ENCODE results near the gene RIMS1. TPM values are rescaled to one million over a fixed set of nuclear protein-coding genes. Genes with fewer than 3 reads are reported as not detected.
A peak's percentile ranks its signal among the peaks of the same experiment; 100 is the strongest.

The RIMS1 gene
- total and polyA plus RNA-seq, 4 donors = 0.14 to 5.7 (median 1.6) TPM

DNA sequence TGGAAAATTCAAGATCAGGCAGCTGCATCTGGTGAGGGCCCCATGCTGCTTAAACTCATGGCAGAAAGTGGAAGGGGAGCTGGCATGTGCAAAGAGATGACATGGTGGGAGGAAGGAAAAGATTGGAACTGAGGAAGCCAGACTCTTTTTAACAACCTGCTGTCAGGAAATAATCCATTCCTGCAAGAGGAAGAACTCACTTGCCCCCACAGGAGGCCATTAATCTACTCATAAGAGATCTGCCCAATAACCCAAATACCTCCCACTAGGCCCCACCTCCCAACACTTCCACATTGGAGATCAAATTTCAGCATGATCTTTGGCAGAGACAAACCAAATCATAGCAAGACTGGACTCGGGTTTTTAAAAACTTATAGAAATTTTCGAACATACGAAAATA lies 535.0 kb downstream of the RIMS1 start:
- H3K4me3 ChIP-seq = no peak overlapping the region
- no peaks in the 10 kb centered on the region for H3K27me3 ChIP-seq (ENCODE audit: control insufficient read depth in 3 of 3, insufficient read depth in 3 of 3, low read length in 2 of 3)
- no peaks in the 10 kb centered on the region for H3K4me1 ChIP-seq (ENCODE audit: control insufficient read depth in 5 of 5, insufficient read depth in 5 of 5, low read length in 5 of 5)
- DNase-seq (no peak), ATAC-seq (ENCODE audit: insufficient read depth, low FRiP score) (no peak)
- no peak overlapping the region for H3K9ac ChIP-seq (ENCODE audit: insufficient read depth in 1 of 2, low read length in 2 of 2)
- H3K27ac ChIP-seq (ENCODE audit: low read depth in 1 of 2, low read length in 1 of 2) = no peak overlapping the region
- 86 to 94% methylated on average over 3 of the region's 3 CpGs for WGBS, 2 donors
- H3K36me3 ChIP-seq (ENCODE audit: control insufficient read depth in 4 of 4, insufficient read depth in 4 of 4, low read length in 4 of 4) = no peaks in the 10 kb centered on the region
- TF ChIP-seq, protein P1, sequence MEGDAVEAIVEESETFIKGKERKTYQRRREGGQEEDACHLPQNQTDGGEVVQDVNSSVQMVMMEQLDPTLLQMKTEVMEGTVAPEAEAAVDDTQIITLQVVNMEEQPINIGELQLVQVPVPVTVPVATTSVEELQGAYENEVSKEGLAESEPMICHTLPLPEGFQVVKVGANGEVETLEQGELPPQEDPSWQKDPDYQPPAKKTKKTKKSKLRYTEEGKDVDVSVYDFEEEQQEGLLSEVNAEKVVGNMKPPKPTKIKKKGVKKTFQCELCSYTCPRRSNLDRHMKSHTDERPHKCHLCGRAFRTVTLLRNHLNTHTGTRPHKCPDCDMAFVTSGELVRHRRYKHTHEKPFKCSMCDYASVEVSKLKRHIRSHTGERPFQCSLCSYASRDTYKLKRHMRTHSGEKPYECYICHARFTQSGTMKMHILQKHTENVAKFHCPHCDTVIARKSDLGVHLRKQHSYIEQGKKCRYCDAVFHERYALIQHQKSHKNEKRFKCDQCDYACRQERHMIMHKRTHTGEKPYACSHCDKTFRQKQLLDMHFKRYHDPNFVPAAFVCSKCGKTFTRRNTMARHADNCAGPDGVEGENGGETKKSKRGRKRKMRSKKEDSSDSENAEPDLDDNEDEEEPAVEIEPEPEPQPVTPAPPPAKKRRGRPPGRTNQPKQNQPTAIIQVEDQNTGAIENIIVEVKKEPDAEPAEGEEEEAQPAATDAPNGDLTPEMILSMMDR (IDR thresholded peaks at IDR 0.05; ENCODE audit: control extremely low read depth, extremely low read depth) = no peak
- no peaks in the 10 kb centered on the region for H3K9me3 ChIP-seq (ENCODE audit: control insufficient read depth in 4 of 4, insufficient read depth in 3 of 4, low read length in 3 of 4)

DNA sequence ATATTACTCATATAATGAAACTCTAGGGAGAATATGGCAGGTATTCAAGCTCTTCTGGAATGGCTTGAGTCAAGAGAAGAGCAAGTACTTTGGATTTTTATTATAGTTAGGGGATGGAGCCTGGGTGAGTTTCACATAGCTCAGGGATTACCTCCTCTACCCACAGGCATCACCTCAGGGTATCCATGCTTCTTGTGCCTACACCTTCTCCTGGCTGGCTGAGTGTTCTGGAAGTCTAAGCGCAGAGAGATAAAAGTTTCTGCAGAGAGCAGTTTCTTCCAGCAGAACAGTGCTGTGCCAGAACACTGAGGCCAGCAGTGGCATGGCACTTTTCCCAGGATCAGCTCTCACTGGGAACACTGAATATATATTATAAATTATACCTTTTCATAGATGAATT lies 535.8 kb downstream of the RIMS1 start:
- Histone ChIP-seq H3K36me3 (ENCODE audit: control insufficient read depth in 4 of 4, insufficient read depth in 4 of 4, low read length in 4 of 4) (no peaks in the 10 kb centered on the region), H3K27ac (ENCODE audit: low read depth in 1 of 2, low read length in 1 of 2) (no peak overlapping the region), H3K4me3 (no peak overlapping the region), H3K4me1 (ENCODE audit: control insufficient read depth in 5 of 5, insufficient read depth in 5 of 5, low read length in 5 of 5) (no peaks in the 10 kb centered on the region), H3K27me3 (ENCODE audit: control insufficient read depth in 3 of 3, insufficient read depth in 3 of 3, low read length in 2 of 3) (no peaks in the 10 kb centered on the region), H3K9ac (ENCODE audit: insufficient read depth in 1 of 2, low read length in 2 of 2) (no peak overlapping the region), H3K9me3 (ENCODE audit: control insufficient read depth in 4 of 4, insufficient read depth in 3 of 4, low read length in 3 of 4) (no peaks in the 10 kb centered on the region)
- TF ChIP-seq, protein P1 (IDR thresholded peaks at IDR 0.05; ENCODE audit: control extremely low read depth, extremely low read depth) = no peak
- 90 to 100% methylated on average over 1 of the region's 1 CpG for WGBS, 2 donors
- ATAC-seq (ENCODE audit: insufficient read depth, low FRiP score) = no peak
- no peak for DNase-seq

DNA sequence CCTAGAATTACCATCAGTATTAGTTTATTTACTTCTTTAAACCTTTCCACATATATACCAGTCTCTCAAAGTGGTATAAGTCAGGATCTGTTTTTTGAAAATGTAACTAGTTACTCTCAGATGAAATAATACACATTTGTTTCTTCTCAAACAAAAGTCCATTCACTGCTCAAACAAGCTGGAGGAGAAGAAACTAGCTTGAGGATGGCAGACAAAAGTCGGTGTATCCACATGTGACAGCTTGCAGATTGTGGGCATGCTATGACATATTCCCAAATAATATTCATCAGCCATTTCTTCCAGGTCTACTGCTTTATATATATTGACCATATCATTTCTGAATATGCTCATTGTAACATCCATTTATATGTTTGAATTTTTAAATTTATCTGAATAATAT lies 538.1 kb downstream of the RIMS1 start:
- WGBS, 2 donors = 69 to 93% methylated on average over 1 of the region's 1 CpG
- H3K9ac ChIP-seq (ENCODE audit: insufficient read depth in 1 of 2, low read length in 2 of 2) = no peak overlapping the region
- TF ChIP-seq, protein P1 (IDR thresholded peaks at IDR 0.05; ENCODE audit: control extremely low read depth, extremely low read depth) = no peak
- no peak overlapping the region for H3K4me3 ChIP-seq
- H3K9me3 ChIP-seq (ENCODE audit: control insufficient read depth in 4 of 4, insufficient read depth in 3 of 4, low read length in 3 of 4) = no peaks in the 10 kb centered on the region
- no peaks in the 10 kb centered on the region for H3K36me3 ChIP-seq (ENCODE audit: control insufficient read depth in 4 of 4, insufficient read depth in 4 of 4, low read length in 4 of 4)
- DNase-seq (no peak), ATAC-seq (ENCODE audit: insufficient read depth, low FRiP score) (no peak)
- H3K27me3 ChIP-seq (ENCODE audit: control insufficient read depth in 3 of 3, insufficient read depth in 3 of 3, low read length in 2 of 3) = no peaks in the 10 kb centered on the region
- H3K4me1 ChIP-seq (ENCODE audit: control insufficient read depth in 5 of 5, insufficient read depth in 5 of 5, low read length in 5 of 5) = no peaks in the 10 kb centered on the region
- no peak overlapping the region for H3K27ac ChIP-seq (ENCODE audit: low read depth in 1 of 2, low read length in 1 of 2)

DNA sequence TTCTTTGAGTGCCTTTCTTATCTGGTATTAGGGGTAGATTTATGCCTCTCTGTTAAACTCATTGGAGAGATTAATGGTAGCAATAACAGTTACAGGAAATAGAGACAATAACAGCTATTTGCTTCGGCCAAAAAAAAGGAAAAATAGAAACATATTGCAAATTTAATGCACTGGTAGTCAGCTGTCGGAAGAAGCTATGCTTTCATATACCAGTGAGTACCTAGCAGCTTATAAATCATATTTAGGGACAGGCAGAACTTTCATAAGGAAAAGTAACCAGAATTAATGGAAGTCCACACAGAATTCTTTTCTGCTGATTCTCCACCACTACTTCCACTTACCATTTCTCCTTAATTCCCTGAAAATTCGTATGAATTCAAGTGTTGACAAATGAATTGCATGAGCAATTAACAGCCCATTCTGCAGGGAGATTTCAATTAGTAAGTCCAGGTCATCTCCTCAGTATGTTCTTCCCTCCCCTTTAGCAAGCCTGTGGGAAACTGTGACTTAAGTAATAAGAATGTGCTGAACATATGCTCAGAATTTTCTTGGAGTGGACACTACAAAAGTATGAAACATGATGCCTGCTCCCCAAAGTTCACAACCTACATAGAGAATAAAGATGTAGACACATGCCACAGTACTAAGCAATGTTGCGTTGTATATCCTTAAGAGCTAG lies 538.8 kb downstream of the RIMS1 start:
- Histone ChIP-seq H3K36me3 (ENCODE audit: control insufficient read depth in 4 of 4, insufficient read depth in 4 of 4, low read length in 4 of 4) (no peaks in the 10 kb centered on the region), H3K9ac (ENCODE audit: insufficient read depth in 1 of 2, low read length in 2 of 2) (no peak overlapping the region), H3K4me3 (no peak overlapping the region), H3K27ac (ENCODE audit: low read depth in 1 of 2, low read length in 1 of 2) (no peak overlapping the region), H3K9me3 (ENCODE audit: control insufficient read depth in 4 of 4, insufficient read depth in 3 of 4, low read length in 3 of 4) (no peaks in the 10 kb centered on the region), H3K27me3 (ENCODE audit: control insufficient read depth in 3 of 3, insufficient read depth in 3 of 3, low read length in 2 of 3) (no peaks in the 10 kb centered on the region), H3K4me1 (ENCODE audit: control insufficient read depth in 5 of 5, insufficient read depth in 5 of 5, low read length in 5 of 5) (no peaks in the 10 kb centered on the region)
- DNase-seq (peak in 2 of 3 donors; percentile 25 to 32), ATAC-seq (ENCODE audit: insufficient read depth, low FRiP score) (no peak)
- 47 to 57% methylated on average over 4 of the region's 4 CpGs for WGBS, 2 donors
- TF ChIP-seq, protein P1 (IDR thresholded peaks at IDR 0.05; ENCODE audit: control extremely low read depth, extremely low read depth) = no peak
